ENCODE results near the gene PJA2. TPM values are rescaled to one million over a fixed set of nuclear protein-coding genes. Genes with fewer than 3 reads are reported as not detected.

The PJA2 gene
- polyA plus RNA-seq, 3 donors: 36.2 to 74.1 (median 49.7) TPM

- no peak overlapping the region for H3K27ac ChIP-seq (ENCODE audit: low read depth in 1 of 2, low read length in 2 of 2)
- peaks cover 58% of the 10 kb centered on the region for H3K4me1 Mint-ChIP-seq
- peaks cover 0 to 23% of the 10 kb centered on the region in 2 donors for H3K4me1 ChIP-seq (ENCODE audit: control insufficient read depth in 1 of 2, insufficient read depth in 2 of 2, low read length in 2 of 2)
- intact Hi-C loops (cut with micrococcal nuclease): no loop called here
- H3K36me3 ChIP-seq (replicated peaks in 1 of 2; ENCODE audit: control insufficient read depth in 1 of 2, insufficient read depth in 2 of 2, low read length in 2 of 2): peaks cover 3% of the 10 kb centered on the region in 2 donors
- H3K4me3 Mint-ChIP-seq: no peak overlapping the region
- H3K9me3 Mint-ChIP-seq: no peaks in the 10 kb centered on the region
- peaks cover 100% of the 10 kb centered on the region for H3K79me2 ChIP-seq (ENCODE audit: insufficient read depth, low read length)
- no peak for TF ChIP-seq CTCF (IDR thresholded peaks at IDR 0.05)
- H3K4me3 ChIP-seq (replicated peaks in 1 of 3; ENCODE audit: low read depth in 2 of 3, low read length in 3 of 3): no peak overlapping the region
- H4K20me1 ChIP-seq (ENCODE audit: insufficient read depth, low read length): peaks cover 91% of the 10 kb centered on the region
- no peak for DNase-seq
- H3K27me3 Mint-ChIP-seq (ENCODE audit: low read depth in 3 of 3): no peaks in the 10 kb centered on the region
- H3K27me3 ChIP-seq (ENCODE audit: control insufficient read depth in 2 of 2, insufficient read depth in 2 of 2, low read length in 2 of 2): no peaks in the 10 kb centered on the region
- H3K27ac Mint-ChIP-seq: no peak overlapping the region
- no peaks in the 10 kb centered on the region for H3K9me3 ChIP-seq (replicated peaks in 1 of 2; ENCODE audit: control insufficient read depth in 1 of 2, insufficient read depth in 1 of 2, low read length in 2 of 2)
- WGBS (ENCODE audit: insufficient coverage): no CpG with 5 or more reads among the region's 6 CpGs
- H3K36me3 Mint-ChIP-seq: peaks cover 13 to 22% of the 10 kb centered on the region in 2 donors
- no peak overlapping the region for H2AFZ ChIP-seq (ENCODE audit: insufficient read depth, low read depth, low read length, poor library complexity, severe bottlenecking)
- H3K4me2 ChIP-seq (replicated peaks; ENCODE audit: extremely low read depth, low read length, poor library complexity, severe bottlenecking): no peak overlapping the region
- H3K9ac ChIP-seq (ENCODE audit: insufficient read depth, low read length, poor library complexity, severe bottlenecking): no peak overlapping the region
Measured at GRCh38 chr5:109404428-109404960, 5.3 kb downstream of the PJA2 start.

- H3K4me1 Mint-ChIP-seq: peaks cover 63% of the 10 kb centered on the region
- no peak overlapping the region for H2AFZ ChIP-seq (ENCODE audit: insufficient read depth, low read depth, low read length, poor library complexity, severe bottlenecking)
- peaks cover 98% of the 10 kb centered on the region for H4K20me1 ChIP-seq (ENCODE audit: insufficient read depth, low read length)
- DNase-seq: no peak
- H3K9ac ChIP-seq (ENCODE audit: insufficient read depth, low read length, poor library complexity, severe bottlenecking): no peak overlapping the region
- no peaks in the 10 kb centered on the region for H3K9me3 Mint-ChIP-seq
- no peak overlapping the region for H3K27ac ChIP-seq (ENCODE audit: low read depth in 1 of 2, low read length in 2 of 2)
- H3K36me3 ChIP-seq (replicated peaks in 1 of 2; ENCODE audit: control insufficient read depth in 1 of 2, insufficient read depth in 2 of 2, low read length in 2 of 2): peaks cover 3% of the 10 kb centered on the region in 2 donors
- H3K27ac Mint-ChIP-seq: peak overlapping the region in 4 of 7 donors; percentile 12 to 88 (median 64)
- H3K4me2 ChIP-seq (replicated peaks; ENCODE audit: extremely low read depth, low read length, poor library complexity, severe bottlenecking): no peak overlapping the region
- H3K4me1 ChIP-seq (ENCODE audit: control insufficient read depth in 1 of 2, insufficient read depth in 2 of 2, low read length in 2 of 2): peaks cover 0 to 24% of the 10 kb centered on the region in 2 donors
- WGBS (ENCODE audit: insufficient coverage): 100% methylated on average over 3 of the region's 5 CpGs
- H3K79me2 ChIP-seq (ENCODE audit: insufficient read depth, low read length): peaks cover 100% of the 10 kb centered on the region
- peaks cover 17 to 22% of the 10 kb centered on the region in 2 donors for H3K36me3 Mint-ChIP-seq
- H3K9me3 ChIP-seq (replicated peaks in 1 of 2; ENCODE audit: control insufficient read depth in 1 of 2, insufficient read depth in 1 of 2, low read length in 2 of 2): no peaks in the 10 kb centered on the region
- no peak overlapping the region for H3K4me3 ChIP-seq (replicated peaks in 1 of 3; ENCODE audit: low read depth in 2 of 3, low read length in 3 of 3)
- intact Hi-C loops (cut with micrococcal nuclease): no loop called here
- no peak overlapping the region for H3K4me3 Mint-ChIP-seq
- TF ChIP-seq CTCF (IDR thresholded peaks at IDR 0.05): no peak
- no peaks in the 10 kb centered on the region for H3K27me3 Mint-ChIP-seq (ENCODE audit: low read depth in 3 of 3)
- H3K27me3 ChIP-seq (ENCODE audit: control insufficient read depth in 2 of 2, insufficient read depth in 2 of 2, low read length in 2 of 2): no peaks in the 10 kb centered on the region
Measured at GRCh38 chr5:109403469-109403868, 6.3 kb downstream of the PJA2 start.

Measured in CD14-positive monocyte (primary cell).